Small intestine (tissue), 7 donors: Measurements from ENCODE around the gene FILIP1L. TPM values are rescaled to one million over a fixed set of nuclear protein-coding genes. Genes with fewer than 3 reads are reported as not detected.

Source experiments
- DNase-seq, 2 donors: peaks; one replicate each; pipeline versions ENCODE4 v3.0.0 to v3.0.0-alpha.2; 2013
- FAIRE-seq: peaks from 2 replicates; lab custom pipeline; 2012; peaks lifted over from hg19 to GRCh38; lab: Jason Lieb, UNC
- H3K27ac ChIP-seq, 3 donors: one replicate each; pipeline ENCODE4 v1.5.1; 2013; ENCODE audit warnings: low read length in 2 of 3, mild to moderate bottlenecking in 2 of 3, control low read depth in 1 of 3, inconsistent platforms in 1 of 3, low read depth in 1 of 3, moderate library complexity in 1 of 3
- H3K27me3 ChIP-seq, 3 donors: one replicate each; pipeline ENCODE4 v1.6.1; 2013; ENCODE audit warnings: low read length in 3 of 3, inconsistent platforms in 1 of 3; ENCODE audit not compliant: control insufficient read depth in 3 of 3, insufficient read depth in 3 of 3
- H3K36me3 ChIP-seq, 3 donors: one replicate each; pipeline ENCODE4 v1.6.1; 2013; ENCODE audit warnings: low read length in 3 of 3, inconsistent platforms in 1 of 3, low read depth in 1 of 3, mild to moderate bottlenecking in 1 of 3, moderate library complexity in 1 of 3; ENCODE audit not compliant: control insufficient read depth in 3 of 3, insufficient read depth in 2 of 3
- H3K4me1 ChIP-seq, 3 donors: one replicate each; pipeline ENCODE4 v1.6.1; 2013; ENCODE audit warnings: low read length in 2 of 3, inconsistent platforms in 1 of 3, low read depth in 1 of 3, mild to moderate bottlenecking in 1 of 3, moderate library complexity in 1 of 3; ENCODE audit not compliant: control insufficient read depth in 3 of 3, insufficient read depth in 2 of 3
- H3K4me3 ChIP-seq, 3 donors: one replicate each; pipeline ENCODE4 v1.5.1; 2013; ENCODE audit warnings: low read length in 3 of 3, control low read depth in 1 of 3, inconsistent platforms in 1 of 3, low read depth in 1 of 3, mild to moderate bottlenecking in 1 of 3, moderate library complexity in 1 of 3
- H3K9me3 ChIP-seq, 2 donors: one replicate each; pipeline ENCODE4 v1.6.1; 2013; ENCODE audit warnings: low read depth in 1 of 2, low read length in 1 of 2; ENCODE audit not compliant: control insufficient read depth in 2 of 2, insufficient read depth in 1 of 2
- WGBS, 3 donors: extraction: QIAGEN DNeasy Blood & Tissue Kit; methylation state at CpG; one replicate each; pipeline ENCODE4 v1.1.7; 2013; 5-methylcytosine and 5-hydroxymethylcytosine counted together
- polyA plus RNA-seq, 4 donors: library from polyadenylated mRNA; stranded (reverse) in 3 of 4; unstranded in 1 of 4; fragments of 200-250 nt in 3 of 4; fragments of 120-200 nt in 1 of 4; gene quantifications; one replicate each; pipeline versions ENCODE4 v1.2.1 to v1.2.3, GENCODE V29; 2013
- donor health status: healthy with polysubstance abuse.
- donor health status: control.
- donor health status: control.
- donor health status: Bipolar disorder and iron deficiency.
- donor health status: healthy.

FILIP1L gene
- polyA plus RNA-seq, 4 donors = 10.5 to 20.4 (median 17.9) TPM

- no peak for DNase-seq
- peak overlapping the region in 1 of 3 donors; percentile 68 for H3K27ac ChIP-seq
- H3K4me3 ChIP-seq = no peak overlapping the region
- H3K9me3 ChIP-seq = no peaks in the 10 kb centered on the region
- H3K4me1 ChIP-seq = peaks cover 3 to 41% (median 11%) of the 10 kb centered on the region in 3 donors
- no peaks in the 10 kb centered on the region for H3K36me3 ChIP-seq
- 19 to 40% (median 20%) methylated on average over 2 of the region's 2 CpGs for WGBS, 3 donors
- H3K27me3 ChIP-seq = no peaks in the 10 kb centered on the region
- no peak for FAIRE-seq
Measured at GRCh38 chr3:100046986-100047385, 67.3 kb downstream of the FILIP1L start.

- DNase-seq = no peak
- Histone ChIP-seq H3K9me3 (no peaks in the 10 kb centered on the region), H3K4me3 (no peak overlapping the region), H3K27me3 (no peaks in the 10 kb centered on the region), H3K4me1 (peaks cover 3 to 52% (median 15%) of the 10 kb centered on the region in 3 donors), H3K27ac (peak overlapping the region in 2 of 3 donors; percentile 7 to 24), H3K36me3 (no peaks in the 10 kb centered on the region)
- no peak for FAIRE-seq
- WGBS, 3 donors = 70 to 90% (median 72%) methylated on average over 3 of the region's 3 CpGs
Measured at GRCh38 chr3:100045696-100046095, 68.6 kb downstream of the FILIP1L start.

- Histone ChIP-seq H3K27ac (peak overlapping the region in 1 of 3 donors; percentile 27), H3K9me3 (no peaks in the 10 kb centered on the region), H3K4me1 (peaks cover 3 to 56% (median 17%) of the 10 kb centered on the region in 3 donors), H3K36me3 (no peaks in the 10 kb centered on the region), H3K27me3 (no peaks in the 10 kb centered on the region), H3K4me3 (no peak overlapping the region)
- DNase-seq (no peak), FAIRE-seq (no peak)
Measured at GRCh38 chr3:100044369-100044768, 69.9 kb downstream of the FILIP1L start.

GRCh38 chr3:100043271-100043670, 71.0 kb downstream of the FILIP1L start:
- DNase-seq = no peak
- Histone ChIP-seq H3K27ac (peak overlapping the region in 2 of 3 donors; percentile 70 to 79), H3K36me3 (no peaks in the 10 kb centered on the region), H3K4me1 (peaks cover 3 to 51% (median 17%) of the 10 kb centered on the region in 3 donors), H3K27me3 (no peaks in the 10 kb centered on the region), H3K4me3 (no peak overlapping the region), H3K9me3 (no peaks in the 10 kb centered on the region)
- FAIRE-seq = no peak
- 76 to 86% (median 86%) methylated on average over 1 of the region's 1 CpG for WGBS, 3 donors

GRCh38 chr3:100042166-100042981, 71.9 kb downstream of the FILIP1L start:
- no peak for FAIRE-seq

GRCh38 chr3:100041328-100041749, 73.0 kb downstream of the FILIP1L start:
- 65 to 84% (median 67%) methylated on average over 1 of the region's 1 CpG for WGBS, 3 donors
- H3K9me3 ChIP-seq = no peaks in the 10 kb centered on the region
- H3K36me3 ChIP-seq = no peaks in the 10 kb centered on the region
- no peak overlapping the region for H3K4me3 ChIP-seq
- peak overlapping the region in 2 of 3 donors; percentile 70 to 92 for H3K27ac ChIP-seq
- peaks cover 0 to 35% (median 9%) of the 10 kb centered on the region in 3 donors for H3K4me1 ChIP-seq
- no peaks in the 10 kb centered on the region for H3K27me3 ChIP-seq
- FAIRE-seq (no peak), DNase-seq (peak in 1 of 2 donors; percentile 48)

More at GRCh38 chr3:100042166-100042981, 71.9 kb downstream of the FILIP1L start:
- H3K27me3 ChIP-seq = no peaks in the 10 kb centered on the region
- peaks cover 0 to 42% (median 11%) of the 10 kb centered on the region in 3 donors for H3K4me1 ChIP-seq
- H3K27ac ChIP-seq = peak overlapping the region in 2 of 3 donors; percentile 70 to 84
- H3K4me3 ChIP-seq = no peak overlapping the region
- no peaks in the 10 kb centered on the region for H3K9me3 ChIP-seq
- 18 to 45% (median 39%) methylated on average over 6 of the region's 6 CpGs for WGBS, 3 donors
- H3K36me3 ChIP-seq = no peaks in the 10 kb centered on the region
- peak; percentile 35 to 71 for DNase-seq

- H3K4me1 ChIP-seq = peaks cover 0 to 30% (median 9%) of the 10 kb centered on the region in 3 donors
- no peaks in the 10 kb centered on the region for H3K9me3 ChIP-seq
- H3K4me3 ChIP-seq = no peak overlapping the region
- peak overlapping the region in 2 of 3 donors; percentile 70 to 92 for H3K27ac ChIP-seq
- no peaks in the 10 kb centered on the region for H3K27me3 ChIP-seq
- DNase-seq (no peak), FAIRE-seq (no peak)
- WGBS, 3 donors = 63 to 82% (median 77%) methylated on average over 3 of the region's 3 CpGs
- H3K36me3 ChIP-seq = no peaks in the 10 kb centered on the region
Measured at GRCh38 chr3:100040451-100041225, 73.7 kb downstream of the FILIP1L start.

- FAIRE-seq = peak; percentile 10
- no peak for DNase-seq
- Histone ChIP-seq H3K27ac (no peak overlapping the region), H3K9me3 (no peaks in the 10 kb centered on the region), H3K36me3 (no peaks in the 10 kb centered on the region), H3K4me1 (peaks cover 0 to 40% (median 9%) of the 10 kb centered on the region in 3 donors), H3K4me3 (no peak overlapping the region), H3K27me3 (no peaks in the 10 kb centered on the region)
Measured at GRCh38 chr3:100039075-100039474, 75.2 kb downstream of the FILIP1L start.
